ENCODE results near the gene BBOX1.

The BBOX1 gene

DNA sequence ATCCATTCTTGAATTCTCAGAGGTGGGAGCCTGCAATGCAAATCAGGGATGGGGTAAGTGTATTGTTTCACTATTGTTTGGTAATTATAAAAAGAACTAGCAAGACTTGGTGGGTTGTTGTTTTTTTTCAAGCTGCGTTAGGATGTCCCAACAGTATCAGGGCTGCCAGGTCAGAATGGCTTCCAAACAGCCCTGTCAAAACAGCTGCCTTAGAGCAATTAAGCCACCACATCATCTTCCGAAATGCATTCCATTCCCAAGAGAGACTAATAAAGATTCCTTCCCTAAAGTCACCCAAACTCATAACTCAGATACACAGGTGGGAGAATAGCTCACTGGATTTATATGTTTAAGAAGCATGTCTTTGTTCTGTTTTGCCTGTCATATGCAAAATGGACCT, 23.5 kb downstream of the BBOX1 start:
- TF ChIP-seq, protein P1, sequence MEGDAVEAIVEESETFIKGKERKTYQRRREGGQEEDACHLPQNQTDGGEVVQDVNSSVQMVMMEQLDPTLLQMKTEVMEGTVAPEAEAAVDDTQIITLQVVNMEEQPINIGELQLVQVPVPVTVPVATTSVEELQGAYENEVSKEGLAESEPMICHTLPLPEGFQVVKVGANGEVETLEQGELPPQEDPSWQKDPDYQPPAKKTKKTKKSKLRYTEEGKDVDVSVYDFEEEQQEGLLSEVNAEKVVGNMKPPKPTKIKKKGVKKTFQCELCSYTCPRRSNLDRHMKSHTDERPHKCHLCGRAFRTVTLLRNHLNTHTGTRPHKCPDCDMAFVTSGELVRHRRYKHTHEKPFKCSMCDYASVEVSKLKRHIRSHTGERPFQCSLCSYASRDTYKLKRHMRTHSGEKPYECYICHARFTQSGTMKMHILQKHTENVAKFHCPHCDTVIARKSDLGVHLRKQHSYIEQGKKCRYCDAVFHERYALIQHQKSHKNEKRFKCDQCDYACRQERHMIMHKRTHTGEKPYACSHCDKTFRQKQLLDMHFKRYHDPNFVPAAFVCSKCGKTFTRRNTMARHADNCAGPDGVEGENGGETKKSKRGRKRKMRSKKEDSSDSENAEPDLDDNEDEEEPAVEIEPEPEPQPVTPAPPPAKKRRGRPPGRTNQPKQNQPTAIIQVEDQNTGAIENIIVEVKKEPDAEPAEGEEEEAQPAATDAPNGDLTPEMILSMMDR (IDR thresholded peaks at IDR 0.05; ENCODE audit: borderline replicate concordance, insufficient read depth, low read depth, low read length), result no peak
- H3K4me3 ChIP-seq (ENCODE audit: low read depth, low read length), result no peak overlapping the region

GRCh38 chr11:27075192-27075591, 34.6 kb downstream of the BBOX1 start:
- H3K4me3 ChIP-seq (ENCODE audit: low read depth, low read length), result no peak overlapping the region
- TF ChIP-seq, protein P1 (IDR thresholded peaks at IDR 0.05; ENCODE audit: borderline replicate concordance, insufficient read depth, low read depth, low read length), result no peak

- TF ChIP-seq, protein P1 (IDR thresholded peaks at IDR 0.05; ENCODE audit: borderline replicate concordance, insufficient read depth, low read depth, low read length), result no peak
Measured at GRCh38 chr11:27075655-27076054, 35.0 kb downstream of the BBOX1 start.

DNA sequence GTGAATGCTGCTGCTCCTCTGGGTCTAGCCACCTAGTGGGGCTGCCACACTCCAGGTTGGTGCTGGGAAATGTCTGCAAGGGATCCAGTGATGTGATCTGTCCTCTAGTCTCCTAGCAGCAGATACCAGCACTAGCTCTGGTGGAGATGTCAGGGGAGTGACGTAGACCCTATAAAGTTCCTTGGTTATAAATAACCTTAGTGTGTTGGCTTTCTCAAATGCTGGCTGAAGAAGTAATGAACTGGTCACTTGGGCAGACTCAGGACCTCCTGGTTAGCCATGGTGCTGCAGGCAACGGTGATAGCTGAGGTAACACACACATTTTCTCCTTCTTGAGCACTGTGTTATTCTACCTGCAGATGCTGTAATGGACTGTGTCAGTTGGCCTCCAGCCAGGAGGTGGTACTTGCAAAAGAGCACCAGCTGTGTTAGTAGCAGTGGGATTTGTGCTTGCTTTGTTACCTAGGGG, 35.5 kb downstream of the BBOX1 start:
- H3K4me3 ChIP-seq (ENCODE audit: low read depth, low read length), result no peak overlapping the region
- TF ChIP-seq, protein P1 (IDR thresholded peaks at IDR 0.05; ENCODE audit: borderline replicate concordance, insufficient read depth, low read depth, low read length), result no peak

More at GRCh38 chr11:27075655-27076054, 35.0 kb downstream of the BBOX1 start:
- H3K4me3 ChIP-seq (ENCODE audit: low read depth, low read length), result no peak overlapping the region

GRCh38 chr11:27081056-27081455, 40.4 kb downstream of the BBOX1 start:
- TF ChIP-seq, protein P1 (IDR thresholded peaks at IDR 0.05; ENCODE audit: borderline replicate concordance, insufficient read depth, low read depth, low read length), result no peak
- no peak overlapping the region for H3K4me3 ChIP-seq (ENCODE audit: low read depth, low read length)

- no peak overlapping the region for H3K4me3 ChIP-seq (ENCODE audit: low read depth, low read length)
- TF ChIP-seq, protein P1 (IDR thresholded peaks at IDR 0.05; ENCODE audit: borderline replicate concordance, insufficient read depth, low read depth, low read length), result no peak
Measured at GRCh38 chr11:27083241-27083640, 42.6 kb downstream of the BBOX1 start.

- H3K4me3 ChIP-seq (ENCODE audit: low read depth, low read length), result no peak overlapping the region
- TF ChIP-seq, protein P1 (IDR thresholded peaks at IDR 0.05; ENCODE audit: borderline replicate concordance, insufficient read depth, low read depth, low read length), result no peak
Measured at GRCh38 chr11:27083782-27084181, 43.2 kb downstream of the BBOX1 start.

All from GM12875 (cell line).